Neuron (in vitro differentiated cells): Measurements from ENCODE around the gene CNTN4.

Source experiments
- H2AFZ ChIP-seq: one replicate; pipeline ENCODE4 v1.6.1; 2013; ENCODE audit warnings: low read depth, mild to moderate bottlenecking, inconsistent platforms, low read length, moderate library complexity
- H3K27me3 ChIP-seq: one replicate; pipeline ENCODE4 v1.6.1; 2013; ENCODE audit warnings: low read length; ENCODE audit not compliant: insufficient read depth
- H3K36me3 ChIP-seq: one replicate; pipeline ENCODE4 v1.6.1; 2013; ENCODE audit warnings: low read length; ENCODE audit not compliant: insufficient read depth
- H3K4me1 ChIP-seq: one replicate; pipeline ENCODE4 v1.6.1; 2013; ENCODE audit warnings: low read length; ENCODE audit not compliant: insufficient read depth
- H3K4me3 ChIP-seq: 2 replicates; pipeline ENCODE4 v1.5.1; 2013; ENCODE audit warnings: mild to moderate bottlenecking, low read length, moderate library complexity
- H3K9me3 ChIP-seq: one replicate; pipeline ENCODE4 v1.6.1; 2013; ENCODE audit warnings: low read length

Gene CNTN4

DNA sequence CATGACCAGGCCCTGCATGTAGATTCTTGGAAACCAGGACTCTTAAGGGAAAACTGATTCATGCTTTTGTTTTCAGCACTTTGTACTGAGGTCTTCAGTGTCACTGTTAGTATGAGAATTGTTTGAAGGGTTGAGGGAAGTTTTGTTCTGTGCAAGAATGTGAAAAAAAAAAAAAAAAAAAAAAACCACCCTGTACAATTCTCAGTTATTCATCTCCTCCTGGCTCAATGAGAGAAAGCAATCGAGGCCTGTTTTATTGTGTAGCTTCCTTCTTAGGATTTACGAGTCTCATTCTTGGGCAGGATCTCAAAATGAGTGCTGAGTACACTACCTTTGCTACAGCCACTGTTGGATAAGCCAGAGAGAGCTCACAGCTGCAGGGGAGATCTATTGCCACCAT is 469.5 kb downstream of the CNTN4 start:
- Histone ChIP-seq H3K4me1 (peaks cover 4% of the 10 kb centered on the region), H3K4me3 (no peak overlapping the region), H3K36me3 (no peaks in the 10 kb centered on the region), H2AFZ (no peak overlapping the region), H3K27me3 (no peaks in the 10 kb centered on the region), H3K9me3 (no peaks in the 10 kb centered on the region)

DNA sequence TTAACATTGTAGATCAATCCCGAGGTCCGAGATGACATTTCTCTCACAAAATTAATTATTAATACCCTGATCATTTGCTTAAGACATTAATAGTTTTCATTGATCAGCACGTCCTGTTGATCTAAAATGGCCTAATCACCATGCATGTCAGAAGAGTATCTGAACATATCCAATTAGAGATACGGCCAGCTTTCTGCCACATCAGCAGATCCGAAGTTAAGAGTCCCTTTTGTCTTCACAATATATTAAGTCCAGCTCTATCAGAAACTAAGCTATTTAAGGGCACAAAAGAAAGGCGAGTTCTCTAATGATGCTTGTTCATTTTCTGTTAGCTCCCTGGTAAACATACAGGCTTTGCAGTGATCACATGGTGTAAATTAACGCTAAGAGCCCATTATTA is 470.3 kb downstream of the CNTN4 start:
- no peaks in the 10 kb centered on the region for H3K36me3 ChIP-seq
- H3K27me3 ChIP-seq, result no peaks in the 10 kb centered on the region
- H3K9me3 ChIP-seq, result no peaks in the 10 kb centered on the region
- no peak overlapping the region for H2AFZ ChIP-seq
- H3K4me3 ChIP-seq, result no peak overlapping the region
- H3K4me1 ChIP-seq, result peaks cover 4% of the 10 kb centered on the region

DNA sequence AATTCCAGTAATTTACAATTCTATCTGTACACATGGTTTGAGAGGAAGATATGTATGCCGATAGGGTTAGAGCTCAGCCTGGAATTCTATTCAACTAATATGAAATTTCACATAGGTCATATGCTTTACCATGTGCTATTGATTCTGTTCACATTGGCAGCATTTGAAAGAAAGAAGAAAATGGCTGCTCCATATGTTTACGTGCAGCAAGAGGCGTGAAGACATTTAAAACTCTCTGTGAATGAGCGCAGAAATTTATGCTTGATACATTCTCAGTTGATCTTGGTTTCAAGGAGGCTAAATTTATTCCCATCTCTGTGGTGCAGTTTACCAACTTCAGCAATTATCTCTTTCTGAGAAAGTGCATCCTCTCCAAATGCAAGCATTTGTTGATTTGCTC is 478.9 kb downstream of the CNTN4 start:
- H3K9me3 ChIP-seq, result no peaks in the 10 kb centered on the region
- H3K4me1 ChIP-seq, result no peaks in the 10 kb centered on the region
- H3K36me3 ChIP-seq, result no peaks in the 10 kb centered on the region

DNA sequence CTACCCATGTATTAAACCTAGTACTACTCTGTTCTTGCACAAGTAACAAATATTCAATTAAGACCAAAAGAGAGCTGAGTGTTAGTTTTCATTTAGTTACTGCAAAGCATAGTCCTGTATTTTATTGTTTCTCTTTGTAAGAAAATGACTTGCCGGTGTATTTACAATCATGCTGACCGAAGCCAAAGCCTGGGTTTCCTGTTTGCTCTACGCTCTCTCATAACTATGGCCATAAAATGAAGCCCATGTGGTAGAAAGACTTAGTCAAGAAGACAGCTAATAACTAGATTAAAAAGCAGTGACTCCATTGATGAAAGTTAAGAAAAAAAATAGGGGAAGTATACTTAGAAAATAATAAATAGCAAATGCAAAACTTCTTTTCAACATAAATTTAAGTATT is 479.9 kb downstream of the CNTN4 start:
- Histone ChIP-seq H2AFZ (no peak overlapping the region), H3K9me3 (no peaks in the 10 kb centered on the region), H3K4me1 (no peaks in the 10 kb centered on the region), H3K27me3 (no peaks in the 10 kb centered on the region), H3K36me3 (no peaks in the 10 kb centered on the region), H3K4me3 (no peak overlapping the region)

More for the DNA sequence above, 478.9 kb downstream of the CNTN4 start:
- Histone ChIP-seq H3K27me3 (no peaks in the 10 kb centered on the region), H3K4me3 (no peak overlapping the region), H2AFZ (no peak overlapping the region)

DNA sequence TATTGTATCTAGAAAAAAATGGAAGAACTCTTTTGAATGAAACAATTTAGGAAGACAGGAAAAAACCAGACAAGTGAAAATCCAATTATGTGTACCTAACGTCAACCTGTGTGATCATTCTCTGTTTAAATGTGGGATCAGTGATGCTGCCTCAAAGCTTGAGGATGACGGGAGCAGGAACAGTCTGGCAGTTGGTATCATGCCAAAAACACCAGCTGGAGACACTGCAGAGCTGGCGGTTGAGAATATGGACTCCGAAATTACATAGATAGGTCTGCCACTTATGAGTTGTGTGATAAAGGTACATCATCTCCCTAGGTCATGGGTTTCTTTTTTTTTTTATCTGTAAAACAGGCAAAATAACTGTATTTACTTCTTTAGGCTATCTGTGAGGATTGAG is 480.5 kb downstream of the CNTN4 start:
- H3K36me3 ChIP-seq, result no peaks in the 10 kb centered on the region
- H3K4me1 ChIP-seq, result no peaks in the 10 kb centered on the region
- H3K9me3 ChIP-seq, result no peaks in the 10 kb centered on the region
- no peak overlapping the region for H2AFZ ChIP-seq
- no peak overlapping the region for H3K4me3 ChIP-seq
- no peaks in the 10 kb centered on the region for H3K27me3 ChIP-seq

DNA sequence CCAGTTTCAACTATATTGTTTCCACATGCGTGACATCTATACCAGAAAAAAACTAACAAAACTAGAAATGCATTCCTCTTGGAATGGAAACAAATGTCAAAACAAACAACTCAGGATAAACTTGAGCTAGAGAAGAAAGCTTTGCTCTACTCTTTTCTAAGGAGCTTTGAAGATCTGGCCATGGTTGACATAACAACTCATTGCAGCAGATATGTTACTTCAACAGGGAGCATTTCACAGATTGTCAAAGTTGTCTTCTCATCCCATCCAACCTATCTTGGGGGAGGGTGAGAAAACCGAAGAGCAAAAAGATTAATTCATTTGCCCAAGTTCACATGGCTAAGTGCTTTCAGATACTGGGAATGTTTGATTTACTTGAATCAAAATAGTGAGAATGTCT is 484.4 kb downstream of the CNTN4 start:
- Histone ChIP-seq H3K4me1 (no peaks in the 10 kb centered on the region), H3K27me3 (no peaks in the 10 kb centered on the region), H3K9me3 (no peaks in the 10 kb centered on the region), H3K4me3 (no peak overlapping the region), H2AFZ (no peak overlapping the region), H3K36me3 (no peaks in the 10 kb centered on the region)

- Histone ChIP-seq H3K4me3 (no peak overlapping the region), H3K36me3 (no peaks in the 10 kb centered on the region), H2AFZ (no peak overlapping the region), H3K9me3 (no peaks in the 10 kb centered on the region), H3K27me3 (no peaks in the 10 kb centered on the region), H3K4me1 (no peaks in the 10 kb centered on the region)
These were observed 490.8 kb downstream of the CNTN4 start for GRCh38 chr3:2589336-2589969.

DNA sequence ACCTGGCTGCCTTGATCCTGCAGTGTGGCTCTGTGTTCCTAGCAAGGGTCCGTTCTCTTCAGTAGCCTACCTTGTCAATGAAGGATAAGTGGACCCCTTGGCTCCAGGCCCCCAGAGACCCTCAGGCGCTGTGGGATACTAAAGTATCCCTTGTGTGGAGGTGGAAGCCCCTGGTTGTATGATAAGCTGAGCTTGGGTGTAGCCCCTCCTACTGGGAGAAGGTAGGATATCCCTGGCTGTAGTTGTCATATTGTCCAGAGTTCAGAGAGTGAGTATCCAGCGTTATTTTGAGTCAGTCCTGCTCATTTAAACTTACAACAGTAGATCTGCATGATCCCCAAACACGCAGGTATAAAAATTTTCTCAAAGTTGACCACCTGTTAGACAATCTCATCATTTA is 496.8 kb downstream of the CNTN4 start:
- H3K9me3 ChIP-seq, result no peaks in the 10 kb centered on the region
- H3K27me3 ChIP-seq, result no peaks in the 10 kb centered on the region
- no peaks in the 10 kb centered on the region for H3K36me3 ChIP-seq
- H3K4me1 ChIP-seq, result no peaks in the 10 kb centered on the region
- H3K4me3 ChIP-seq, result no peak overlapping the region
- no peak overlapping the region for H2AFZ ChIP-seq

DNA sequence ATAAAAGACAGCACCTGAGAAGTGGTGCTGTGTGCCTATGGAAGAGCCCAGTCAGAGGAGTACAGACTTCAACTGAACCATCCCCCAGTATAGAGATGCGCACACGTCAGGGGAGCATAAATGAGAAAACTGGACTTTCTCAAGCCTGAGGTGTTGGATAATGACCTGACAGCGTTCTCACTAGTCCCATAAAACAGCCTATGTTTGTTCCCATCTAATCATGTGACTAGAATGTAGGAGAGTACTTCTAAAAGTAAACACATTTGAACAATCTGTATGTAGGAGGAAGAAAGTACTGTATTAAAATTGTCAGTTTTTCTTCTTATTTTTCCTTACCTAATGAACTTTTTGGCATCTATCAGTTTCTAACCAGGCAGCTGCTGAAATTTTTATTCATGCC is 498.9 kb downstream of the CNTN4 start:
- Histone ChIP-seq H3K9me3 (no peaks in the 10 kb centered on the region), H2AFZ (no peak overlapping the region), H3K27me3 (no peaks in the 10 kb centered on the region), H3K4me1 (no peaks in the 10 kb centered on the region), H3K4me3 (no peak overlapping the region), H3K36me3 (no peaks in the 10 kb centered on the region)

DNA sequence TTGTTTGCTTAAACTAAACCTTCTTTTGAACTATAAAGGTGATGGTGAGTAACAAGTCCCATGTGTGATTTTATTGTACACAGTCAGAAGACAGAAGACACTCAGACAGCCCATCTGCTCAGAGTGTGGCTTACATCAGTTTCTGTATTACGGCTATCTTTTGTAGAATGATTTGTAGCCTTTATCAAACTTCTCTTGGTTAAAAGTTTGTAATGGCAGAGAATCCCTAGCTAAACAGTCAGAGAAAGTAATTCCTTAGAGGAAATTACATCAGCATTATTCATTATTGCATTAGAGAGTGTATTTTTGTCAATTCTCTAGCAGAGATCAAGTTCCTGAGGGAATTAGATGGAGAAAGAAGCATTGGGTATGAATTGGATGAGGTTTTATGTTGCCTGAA is 500.8 kb downstream of the CNTN4 start:
- Histone ChIP-seq H3K4me1 (no peaks in the 10 kb centered on the region), H3K9me3 (no peaks in the 10 kb centered on the region), H3K4me3 (no peak overlapping the region), H3K36me3 (no peaks in the 10 kb centered on the region), H3K27me3 (no peaks in the 10 kb centered on the region), H2AFZ (no peak overlapping the region)

GRCh38 chr3:2603692-2604289 is 505.1 kb downstream of the CNTN4 start:
- Histone ChIP-seq H2AFZ (no peak overlapping the region), H3K4me3 (no peak overlapping the region), H3K27me3 (no peaks in the 10 kb centered on the region), H3K36me3 (no peaks in the 10 kb centered on the region), H3K9me3 (no peaks in the 10 kb centered on the region), H3K4me1 (no peaks in the 10 kb centered on the region)

GRCh38 chr3:2614578-2614977 is 515.9 kb downstream of the CNTN4 start:
- no peaks in the 10 kb centered on the region for H3K9me3 ChIP-seq
- no peaks in the 10 kb centered on the region for H3K36me3 ChIP-seq
- no peaks in the 10 kb centered on the region for H3K4me1 ChIP-seq
- H3K27me3 ChIP-seq, result no peaks in the 10 kb centered on the region
- H3K4me3 ChIP-seq, result no peak overlapping the region
- no peak overlapping the region for H2AFZ ChIP-seq

GRCh38 chr3:2615080-2615479 is 516.4 kb downstream of the CNTN4 start:
- Histone ChIP-seq H3K4me3 (no peak overlapping the region), H2AFZ (no peak overlapping the region), H3K4me1 (no peaks in the 10 kb centered on the region), H3K9me3 (no peaks in the 10 kb centered on the region), H3K27me3 (no peaks in the 10 kb centered on the region), H3K36me3 (no peaks in the 10 kb centered on the region)

GRCh38 chr3:2623436-2623835 is 524.8 kb downstream of the CNTN4 start:
- Histone ChIP-seq H2AFZ (no peak overlapping the region), H3K4me3 (no peak overlapping the region), H3K9me3 (no peaks in the 10 kb centered on the region), H3K36me3 (no peaks in the 10 kb centered on the region), H3K27me3 (no peaks in the 10 kb centered on the region), H3K4me1 (no peaks in the 10 kb centered on the region)
